ENCODE results near the gene TMC5.

TMC5 gene

DNA sequence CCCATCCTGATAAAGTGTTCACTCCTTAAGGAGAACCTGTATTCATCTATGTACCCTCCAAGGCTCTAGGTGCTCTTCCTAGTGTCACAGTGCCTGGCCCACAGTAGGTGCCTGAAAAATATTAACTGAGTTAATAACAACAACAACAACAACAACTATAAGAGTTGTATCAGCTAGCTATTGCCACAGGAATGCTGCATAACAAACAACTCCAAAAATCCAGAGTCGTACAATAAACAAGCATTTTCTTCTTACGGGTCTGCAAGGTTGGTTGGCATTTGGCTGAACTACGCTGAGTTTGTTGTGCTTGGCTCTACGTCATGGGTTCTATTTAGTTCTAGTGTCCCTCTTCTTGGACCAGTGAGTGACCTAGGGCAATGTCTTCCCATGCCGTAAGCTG lies 29.2 kb downstream of the TMC5 start:
- no peaks in the 10 kb centered on the region for H3K27me3 ChIP-seq
- H3K36me3 ChIP-seq = no peaks in the 10 kb centered on the region
- no peaks in the 10 kb centered on the region for H4K20me1 ChIP-seq
- H3K9me3 ChIP-seq = no peaks in the 10 kb centered on the region
- TF ChIP-seq Cebpa-rat (IDR thresholded peaks at IDR 0.05) = no peak
- no peaks in the 10 kb centered on the region for H3K4me1 ChIP-seq
- no peak overlapping the region for H3K9ac ChIP-seq
- H3K27ac ChIP-seq = no peak overlapping the region
- H3K4me3 ChIP-seq = no peak overlapping the region
- no peak overlapping the region for H3K4me2 ChIP-seq

- no peak overlapping the region for H3K4me2 ChIP-seq
- H4K20me1 ChIP-seq = no peaks in the 10 kb centered on the region
- H3K27ac ChIP-seq = no peak overlapping the region
- H3K4me3 ChIP-seq = no peak overlapping the region
- H3K9ac ChIP-seq = no peak overlapping the region
- no peak for TF ChIP-seq Cebpa-rat (IDR thresholded peaks at IDR 0.05)
- no peaks in the 10 kb centered on the region for H3K9me3 ChIP-seq
- H3K36me3 ChIP-seq = no peaks in the 10 kb centered on the region
- no peaks in the 10 kb centered on the region for H3K27me3 ChIP-seq
- no peaks in the 10 kb centered on the region for H3K4me1 ChIP-seq
Measured at GRCh38 chr16:19450186-19450585, 32.5 kb downstream of the TMC5 start.

DNA sequence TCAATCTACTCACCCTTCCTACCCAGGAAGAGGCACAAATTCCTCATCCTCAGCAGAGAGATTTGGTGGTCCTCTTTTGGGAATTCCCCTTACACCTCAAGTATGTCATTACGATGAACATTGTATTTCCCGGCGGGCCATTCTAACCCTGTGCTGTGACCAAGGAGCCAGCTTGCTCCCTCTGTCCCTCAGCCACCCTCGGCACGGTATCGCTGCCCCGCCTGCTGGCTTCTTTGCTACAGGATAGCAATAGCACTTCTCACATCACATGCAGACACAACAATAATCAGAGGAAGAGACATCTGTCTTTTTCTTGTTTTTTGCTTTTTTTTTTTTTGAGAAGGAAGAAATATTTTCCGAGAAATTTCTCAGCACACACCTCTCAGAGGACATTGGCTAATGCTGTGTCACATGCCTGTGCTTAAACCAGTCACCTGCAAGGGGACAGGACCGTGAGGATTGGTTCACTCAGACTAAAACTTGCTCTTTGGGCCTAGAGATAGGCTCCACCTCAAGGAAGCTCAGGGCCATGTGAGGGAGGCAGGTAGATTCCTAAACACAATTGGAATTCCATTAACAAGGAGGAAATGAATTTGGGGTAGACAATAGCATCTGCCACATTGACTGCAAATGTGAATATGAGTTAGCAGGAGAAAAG lies 41.2 kb downstream of the TMC5 start:
- H3K27me3 ChIP-seq = no peaks in the 10 kb centered on the region
- H4K20me1 ChIP-seq = no peaks in the 10 kb centered on the region
- H3K9me3 ChIP-seq = no peaks in the 10 kb centered on the region
- TF ChIP-seq Cebpa-rat (IDR thresholded peaks at IDR 0.05) = no peak
- no peaks in the 10 kb centered on the region for H3K36me3 ChIP-seq
- no peak overlapping the region for H3K9ac ChIP-seq
- H3K4me1 ChIP-seq = no peaks in the 10 kb centered on the region
- H3K4me2 ChIP-seq = no peak overlapping the region
- H3K4me3 ChIP-seq = no peak overlapping the region
- H3K27ac ChIP-seq = no peak overlapping the region

- H3K27me3 ChIP-seq = no peaks in the 10 kb centered on the region
Measured at GRCh38 chr16:19460397-19460796, 42.7 kb downstream of the TMC5 start.

GRCh38 chr16:19463468-19464315 lies 46.0 kb downstream of the TMC5 start:
- no peaks in the 10 kb centered on the region for H3K27me3 ChIP-seq
- H4K20me1 ChIP-seq = no peaks in the 10 kb centered on the region
- H3K9me3 ChIP-seq = no peaks in the 10 kb centered on the region
- no peak overlapping the region for H3K4me2 ChIP-seq
- H3K36me3 ChIP-seq = no peaks in the 10 kb centered on the region
- no peak overlapping the region for H3K4me3 ChIP-seq
- H3K9ac ChIP-seq = no peak overlapping the region
- H3K27ac ChIP-seq = no peak overlapping the region
- no peak for TF ChIP-seq Cebpa-rat (IDR thresholded peaks at IDR 0.05)
- no peaks in the 10 kb centered on the region for H3K4me1 ChIP-seq

More at GRCh38 chr16:19460397-19460796, 42.7 kb downstream of the TMC5 start:
- Histone ChIP-seq H3K4me2 (no peak overlapping the region), H3K4me1 (no peaks in the 10 kb centered on the region), H4K20me1 (no peaks in the 10 kb centered on the region), H3K27ac (no peak overlapping the region), H3K9ac (no peak overlapping the region), H3K4me3 (no peak overlapping the region), H3K9me3 (no peaks in the 10 kb centered on the region), H3K36me3 (no peaks in the 10 kb centered on the region)
- TF ChIP-seq Cebpa-rat (IDR thresholded peaks at IDR 0.05) = no peak

- no peak overlapping the region for H3K9ac ChIP-seq
- H3K4me1 ChIP-seq = no peaks in the 10 kb centered on the region
- H3K27me3 ChIP-seq = no peaks in the 10 kb centered on the region
- no peaks in the 10 kb centered on the region for H3K9me3 ChIP-seq
- no peaks in the 10 kb centered on the region for H3K36me3 ChIP-seq
- no peak overlapping the region for H3K4me3 ChIP-seq
- no peak overlapping the region for H3K27ac ChIP-seq
- TF ChIP-seq Cebpa-rat (IDR thresholded peaks at IDR 0.05) = no peak
- no peaks in the 10 kb centered on the region for H4K20me1 ChIP-seq
- no peak overlapping the region for H3K4me2 ChIP-seq
Measured at GRCh38 chr16:19468300-19468699, 50.6 kb downstream of the TMC5 start.

GRCh38 chr16:19472482-19472881 lies 54.8 kb downstream of the TMC5 start:
- H3K9me3 ChIP-seq = no peaks in the 10 kb centered on the region

GRCh38 chr16:19474617-19475016 lies 56.9 kb downstream of the TMC5 start:
- no peaks in the 10 kb centered on the region for H3K9me3 ChIP-seq
- H3K4me3 ChIP-seq = no peak overlapping the region
- no peaks in the 10 kb centered on the region for H4K20me1 ChIP-seq
- H3K27ac ChIP-seq = no peak overlapping the region
- no peaks in the 10 kb centered on the region for H3K27me3 ChIP-seq
- no peak overlapping the region for H3K9ac ChIP-seq
- TF ChIP-seq Cebpa-rat (IDR thresholded peaks at IDR 0.05) = no peak
- no peaks in the 10 kb centered on the region for H3K4me1 ChIP-seq
- H3K36me3 ChIP-seq = no peaks in the 10 kb centered on the region
- no peak overlapping the region for H3K4me2 ChIP-seq

More at GRCh38 chr16:19472482-19472881, 54.8 kb downstream of the TMC5 start:
- Histone ChIP-seq H4K20me1 (no peaks in the 10 kb centered on the region), H3K4me2 (no peak overlapping the region), H3K27ac (no peak overlapping the region), H3K9ac (no peak overlapping the region), H3K4me1 (no peaks in the 10 kb centered on the region), H3K4me3 (no peak overlapping the region), H3K36me3 (no peaks in the 10 kb centered on the region), H3K27me3 (no peaks in the 10 kb centered on the region)
- TF ChIP-seq Cebpa-rat (IDR thresholded peaks at IDR 0.05) = no peak

DNA sequence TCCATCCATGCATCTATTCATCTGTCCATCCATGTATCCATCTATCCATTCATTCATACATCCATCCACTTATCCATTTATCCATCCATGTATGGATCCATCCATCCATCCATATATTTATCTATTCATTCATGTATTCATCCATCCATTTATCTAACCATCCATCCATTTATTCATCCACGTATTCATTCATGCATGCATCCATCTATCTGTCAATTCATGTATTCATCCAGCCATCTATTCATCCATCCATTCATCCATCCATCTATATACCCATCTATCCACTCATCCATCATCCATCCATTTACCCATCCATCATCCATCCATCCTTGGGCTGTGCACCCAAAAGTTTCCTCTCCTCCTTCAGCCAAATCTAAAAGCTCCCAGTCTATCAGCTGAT lies 60.8 kb downstream of the TMC5 start:
- no peak overlapping the region for H3K4me3 ChIP-seq
- no peaks in the 10 kb centered on the region for H3K9me3 ChIP-seq
- no peak overlapping the region for H3K27ac ChIP-seq
- H3K27me3 ChIP-seq = no peaks in the 10 kb centered on the region
- no peak overlapping the region for H3K4me2 ChIP-seq
- no peak overlapping the region for H3K9ac ChIP-seq
- no peak for TF ChIP-seq Cebpa-rat (IDR thresholded peaks at IDR 0.05)
- no peaks in the 10 kb centered on the region for H3K4me1 ChIP-seq
- no peaks in the 10 kb centered on the region for H4K20me1 ChIP-seq
- H3K36me3 ChIP-seq = no peaks in the 10 kb centered on the region

- Histone ChIP-seq H3K4me3 (no peak overlapping the region), H4K20me1 (no peaks in the 10 kb centered on the region), H3K9ac (no peak overlapping the region), H3K36me3 (no peaks in the 10 kb centered on the region), H3K9me3 (no peaks in the 10 kb centered on the region), H3K27ac (no peak overlapping the region), H3K4me2 (no peak overlapping the region), H3K27me3 (no peaks in the 10 kb centered on the region), H3K4me1 (no peaks in the 10 kb centered on the region)
- no peak for TF ChIP-seq Cebpa-rat (IDR thresholded peaks at IDR 0.05)
Measured at GRCh38 chr16:19479302-19479721, 61.6 kb downstream of the TMC5 start.

All from BLaER1 (cell line).